Skeletal muscle satellite cell (primary cell): ENCODE data around the gene OR2S2.
"Not testable (repeated sequence)": the region's sequence is repeated elsewhere in the genome, so short reads cannot be mapped to it uniquely, and the experiment has no call there.

Source experiments
- H3K27me3 ChIP-seq: 2 replicates; pipeline ENCODE4 v1.7.0; 2013; ENCODE audit warnings: low read length; ENCODE audit not compliant: control insufficient read depth, insufficient read depth
- H3K36me3 ChIP-seq: 2 replicates; pipeline ENCODE4 v1.7.0; 2013; ENCODE audit warnings: mild to moderate bottlenecking, control low read depth, low read length; ENCODE audit not compliant: insufficient read depth
- H3K4me1 ChIP-seq: 2 replicates; pipeline ENCODE4 v1.7.0; 2013; ENCODE audit warnings: low read length; ENCODE audit not compliant: control insufficient read depth, insufficient read depth
- H3K4me2 ChIP-seq: 2 replicates; pipeline ENCODE4 v1.7.0; 2013; ENCODE audit warnings: mild to moderate bottlenecking, low read length
- H3K4me3 ChIP-seq: 2 replicates; pipeline ENCODE4 v1.7.0; 2013; ENCODE audit warnings: low read length
- H3K9ac ChIP-seq: 2 replicates; pipeline ENCODE4 v1.7.0; 2013; ENCODE audit warnings: mild to moderate bottlenecking, low read depth, low read length, moderate library complexity
- H3K9me3 ChIP-seq: replicated peaks from 2 replicates; pipeline ENCODE4 v1.7.0; 2013; ENCODE audit warnings: mild to moderate bottlenecking, control low read depth, low read length

The OR2S2 gene

DNA sequence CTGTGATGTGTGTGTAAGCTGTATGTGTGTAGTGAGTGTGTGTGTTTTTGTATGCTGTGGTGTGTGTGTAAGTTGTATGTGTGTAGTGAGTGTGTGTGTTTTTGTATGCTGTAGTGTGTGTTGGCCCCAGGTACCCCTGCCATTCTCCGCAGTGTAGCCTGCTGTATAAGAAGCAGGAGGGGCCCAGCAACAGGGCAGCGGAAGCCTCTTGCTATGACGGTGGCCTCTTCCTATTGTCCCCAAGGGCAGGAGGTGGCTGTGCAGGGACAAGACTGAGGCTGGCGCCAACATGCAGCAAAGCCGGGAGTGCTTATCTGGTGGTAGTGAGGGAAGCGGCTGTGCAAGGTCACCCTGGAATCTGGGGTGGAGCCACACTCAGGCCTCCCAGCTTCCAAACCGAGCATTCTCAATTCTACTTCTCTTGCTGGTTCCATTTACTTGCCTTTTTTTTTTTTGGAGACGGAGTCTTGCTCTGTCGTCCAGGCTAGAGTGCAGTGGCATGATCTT is 43.6 kb downstream of the OR2S2 start:
- Histone ChIP-seq H3K4me2 (peak overlapping the region; percentile 14), H3K9me3 (no peaks in the 10 kb centered on the region), H3K27me3 (no peaks in the 10 kb centered on the region), H3K9ac (no peak overlapping the region), H3K4me1 (peaks cover 33% of the 10 kb centered on the region), H3K4me3 (no peak overlapping the region), H3K36me3 (no peaks in the 10 kb centered on the region)

DNA sequence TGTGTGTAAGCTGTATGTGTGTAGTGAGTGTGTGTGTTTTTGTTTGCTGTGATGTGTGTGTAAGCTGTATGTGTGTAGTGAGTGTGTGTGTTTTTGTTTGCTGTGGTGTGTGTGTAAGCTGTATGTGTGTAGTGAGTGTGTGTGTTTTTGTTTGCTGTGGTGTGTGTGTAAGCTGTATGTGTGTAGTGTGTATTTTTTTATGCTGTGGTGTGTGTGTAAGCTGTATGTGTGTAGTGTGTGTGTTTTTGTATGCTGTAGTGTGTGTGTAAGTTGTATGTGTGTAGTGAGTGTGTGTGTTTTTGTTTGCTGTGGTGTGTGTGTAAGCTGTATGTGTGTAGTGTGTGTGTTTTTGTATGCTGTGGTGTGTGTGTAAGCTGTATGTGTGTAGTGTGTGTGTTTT is 44.5 kb downstream of the OR2S2 start:
- not testable (repeated sequence) for H3K27me3 ChIP-seq, H3K4me2 ChIP-seq, H3K9me3 ChIP-seq, H3K36me3 ChIP-seq, H3K9ac ChIP-seq, H3K4me3 ChIP-seq
- peaks cover 39% of the 10 kb centered on the region for H3K4me1 ChIP-seq

DNA sequence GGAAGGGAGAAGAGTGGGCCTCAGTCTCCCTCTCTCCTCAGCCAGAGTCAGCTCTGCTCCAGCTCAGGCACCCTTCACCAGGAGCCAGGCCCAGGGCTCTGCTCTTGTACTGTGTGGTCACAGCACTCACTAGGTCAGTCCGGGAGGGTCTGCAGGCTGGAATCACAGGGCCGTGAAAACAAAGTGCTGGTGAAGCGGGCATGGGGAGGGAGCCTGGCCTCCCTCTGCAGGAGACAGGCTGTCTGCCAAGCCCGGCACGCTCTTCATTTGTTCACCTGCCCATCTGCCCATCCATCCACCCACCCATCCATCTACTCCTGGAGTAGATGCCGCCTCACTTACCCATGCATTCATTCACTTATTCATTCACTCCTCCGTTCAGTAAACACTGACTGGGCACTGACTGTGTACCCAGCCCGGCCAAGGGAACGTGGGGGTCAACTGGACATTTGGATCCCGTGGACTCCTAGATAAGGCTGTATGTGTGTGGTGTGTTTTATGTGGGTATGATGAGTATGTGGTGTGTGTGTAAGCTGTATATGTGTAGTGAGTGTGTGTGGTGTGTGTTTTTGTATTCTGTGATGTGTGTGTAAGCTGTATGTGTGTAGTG is 45.1 kb downstream of the OR2S2 start:
- H3K9me3 ChIP-seq = no peaks in the 10 kb centered on the region
- no peak overlapping the region for H3K4me3 ChIP-seq
- no peaks in the 10 kb centered on the region for H3K36me3 ChIP-seq

DNA sequence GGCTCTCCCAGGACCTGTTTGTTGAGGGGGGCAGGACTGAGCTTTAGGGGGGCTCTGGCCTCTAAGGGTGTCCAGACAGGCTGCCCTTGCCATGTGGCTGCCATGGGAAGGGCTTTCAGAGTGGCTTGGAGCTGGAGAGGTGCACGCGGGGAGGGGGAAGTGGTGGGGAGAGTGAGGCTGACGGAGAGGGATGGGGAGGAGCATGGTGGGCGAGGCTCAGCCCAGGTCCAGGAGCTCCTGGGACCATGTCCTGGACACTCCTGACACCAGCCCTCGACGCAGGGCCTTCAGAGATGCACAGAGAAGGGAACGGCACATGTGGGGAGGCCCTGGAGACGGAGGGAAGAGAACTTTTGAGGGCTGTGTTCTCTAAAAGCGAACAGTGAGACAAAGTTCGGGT is 46.3 kb downstream of the OR2S2 start:
- Histone ChIP-seq H3K9ac (no peak overlapping the region), H3K9me3 (no peaks in the 10 kb centered on the region), H3K27me3 (no peaks in the 10 kb centered on the region), H3K4me2 (no peak overlapping the region), H3K4me3 (no peak overlapping the region), H3K36me3 (no peaks in the 10 kb centered on the region), H3K4me1 (peaks cover 56% of the 10 kb centered on the region)

More for the DNA sequence above, 45.1 kb downstream of the OR2S2 start:
- H3K9ac ChIP-seq = no peak overlapping the region
- H3K4me1 ChIP-seq = peaks cover 44% of the 10 kb centered on the region
- H3K27me3 ChIP-seq = no peaks in the 10 kb centered on the region
- H3K4me2 ChIP-seq = no peak overlapping the region

DNA sequence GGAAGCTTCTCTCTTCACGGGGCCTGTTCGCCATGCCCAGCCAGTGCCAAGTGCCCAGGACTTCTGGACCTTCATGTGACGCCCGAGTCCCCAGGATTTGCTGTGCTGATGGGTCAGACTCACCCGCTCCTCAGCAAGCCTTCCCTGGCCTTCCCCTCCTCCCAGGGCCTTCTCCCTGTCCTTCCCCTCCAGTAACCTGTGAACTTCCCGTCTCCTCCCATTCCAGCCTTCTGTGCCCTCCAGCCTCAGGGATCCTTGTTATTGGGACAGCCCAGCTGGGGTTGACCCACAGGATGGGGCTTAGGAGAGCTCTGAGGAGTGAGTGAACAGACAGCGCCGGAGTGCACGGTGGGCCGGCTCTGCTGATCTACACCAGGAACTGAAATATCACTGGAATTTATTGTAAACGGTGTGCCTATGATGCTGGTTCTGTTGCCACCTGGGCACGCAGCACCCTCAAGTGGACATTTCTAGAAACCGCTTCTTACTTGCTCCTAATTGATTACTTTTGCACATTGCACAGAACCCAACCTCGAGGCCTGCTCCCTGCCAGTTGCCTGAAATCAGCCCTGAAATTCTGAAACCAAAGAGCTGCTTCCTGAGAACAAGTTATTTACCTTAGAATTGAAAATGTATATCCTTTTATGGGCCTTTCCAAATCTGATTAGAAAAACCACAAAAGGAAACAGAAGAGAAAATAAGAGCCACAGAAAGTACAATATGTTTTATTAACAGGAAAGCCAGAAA is 47.2 kb downstream of the OR2S2 start:
- Histone ChIP-seq H3K4me2 (no peak overlapping the region), H3K27me3 (no peaks in the 10 kb centered on the region), H3K4me3 (no peak overlapping the region), H3K9ac (peak overlapping the region; percentile 10), H3K4me1 (peaks cover 65% of the 10 kb centered on the region), H3K9me3 (no peaks in the 10 kb centered on the region), H3K36me3 (no peaks in the 10 kb centered on the region)

DNA sequence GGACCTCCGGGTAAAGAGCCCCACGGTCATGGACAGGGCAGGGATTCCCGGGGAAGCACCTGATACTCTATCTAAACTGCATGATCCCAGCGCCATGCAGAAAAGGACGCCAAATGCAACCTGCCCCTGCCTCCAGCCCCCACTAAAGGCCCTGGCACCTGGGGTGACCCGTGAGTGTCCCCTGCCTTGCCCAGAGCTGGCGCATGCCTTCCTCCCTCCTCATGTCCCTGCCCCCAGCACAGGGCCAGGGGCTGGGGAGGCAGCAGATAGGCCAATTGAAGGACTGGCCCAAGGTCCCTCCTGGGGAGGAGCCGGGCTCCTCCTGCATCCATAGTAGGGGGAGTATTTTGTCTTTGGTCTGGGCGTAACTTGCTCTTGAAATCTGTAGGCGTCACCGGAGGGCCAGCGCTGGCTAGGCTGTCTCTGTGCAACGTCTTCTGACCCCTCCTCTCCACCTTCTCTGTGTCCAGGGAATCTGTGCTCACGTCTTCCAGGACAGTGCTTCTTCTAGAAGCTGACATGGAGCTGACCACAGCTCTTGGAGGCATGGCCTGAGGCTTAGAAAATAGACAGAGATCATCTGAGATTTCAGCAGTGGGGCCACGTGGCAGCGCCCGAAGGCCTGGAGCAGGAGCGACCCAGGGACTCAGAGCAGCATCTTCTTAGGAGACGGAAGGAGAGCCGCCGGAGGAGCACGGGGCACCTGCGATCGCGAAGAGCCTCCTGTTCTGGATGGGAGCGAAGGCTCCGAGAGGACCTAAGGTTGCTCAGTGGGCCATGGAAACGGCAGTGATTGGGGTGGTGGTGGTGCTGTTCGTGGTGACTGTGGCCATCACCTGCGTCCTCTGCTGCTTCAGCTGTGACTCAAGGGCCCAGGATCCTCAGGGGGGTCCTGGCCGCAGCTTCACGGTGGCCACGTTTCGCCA is 48.0 kb downstream of the OR2S2 start:
- Histone ChIP-seq H3K4me1 (peaks cover 73% of the 10 kb centered on the region), H3K9ac (peak overlapping the region; percentile 92), H3K4me2 (peak overlapping the region; percentile 14), H3K36me3 (no peaks in the 10 kb centered on the region), H3K9me3 (no peaks in the 10 kb centered on the region), H3K27me3 (no peaks in the 10 kb centered on the region), H3K4me3 (no peak overlapping the region)

DNA sequence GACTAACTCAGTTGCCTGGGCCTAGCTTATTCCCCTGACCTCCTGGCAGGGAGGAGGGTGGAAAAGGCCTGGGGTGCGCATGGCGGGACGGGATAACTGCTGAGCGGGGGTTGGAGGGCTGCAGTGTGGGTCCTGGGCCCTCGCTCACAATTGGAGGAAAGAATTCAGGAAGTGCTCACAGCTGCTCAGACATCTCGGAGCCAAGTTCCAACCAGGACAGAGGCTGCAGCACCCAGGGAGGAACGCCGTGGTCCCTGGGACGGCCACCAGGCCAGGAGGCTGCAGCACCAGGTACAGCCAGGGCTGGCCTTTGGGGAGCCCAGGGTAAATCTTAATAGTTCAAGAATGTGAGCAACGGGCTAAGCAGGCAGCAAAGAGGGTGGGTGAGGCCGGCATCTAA is 48.7 kb downstream of the OR2S2 start, which contains the start of gene SPAAR:
Gene SPAAR, plus strand, starts transcription at position 217 of the 400 bp plus-strand sequence. CDS start 974 bp downstream, outside the sequence.
- no peaks in the 10 kb centered on the region for H3K27me3 ChIP-seq
- H3K36me3 ChIP-seq = no peaks in the 10 kb centered on the region
- no peaks in the 10 kb centered on the region for H3K9me3 ChIP-seq
- H3K4me3 ChIP-seq = peak within 1 kb of the TSS; percentile 60
- H3K4me2 ChIP-seq = peak within 1 kb of the TSS; percentile 84
- peak within 1 kb of the TSS; percentile 92 for H3K9ac ChIP-seq
- H3K4me1 ChIP-seq = peaks cover 76% of the 10 kb centered on the region

DNA sequence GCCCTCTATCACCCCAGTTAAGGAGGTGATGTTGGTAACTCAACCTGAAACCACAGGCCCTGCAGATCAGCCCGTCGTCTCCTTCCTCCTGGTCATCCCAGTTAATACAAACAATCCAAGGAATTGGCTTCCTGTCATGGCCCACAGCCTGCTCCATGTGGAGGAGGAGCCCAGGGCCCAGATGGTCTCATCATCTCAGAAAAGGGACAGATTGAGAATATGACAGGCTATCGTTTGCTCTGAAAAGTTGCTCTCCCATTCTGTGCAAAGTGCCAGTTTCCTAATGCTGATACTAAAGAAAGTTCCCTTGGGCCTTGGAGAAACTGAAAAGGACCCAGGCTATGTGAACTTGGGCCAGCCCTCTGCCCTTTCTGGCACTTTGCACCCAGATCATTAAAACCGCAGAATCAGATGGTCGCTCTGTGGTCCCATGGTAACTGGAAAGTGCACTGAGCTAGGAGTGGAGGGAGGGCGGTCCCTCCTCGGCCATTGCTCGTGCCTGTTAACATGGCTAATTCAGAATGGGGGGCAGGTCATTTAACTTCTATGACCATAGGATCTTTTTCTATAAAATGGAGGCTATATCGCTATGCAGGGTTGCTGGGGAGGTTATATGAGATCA is 49.3 kb downstream of the OR2S2 start:
- Histone ChIP-seq H3K4me3 (peak overlapping the region; percentile 60), H3K4me1 (peaks cover 77% of the 10 kb centered on the region), H3K27me3 (no peaks in the 10 kb centered on the region), H3K4me2 (peak overlapping the region; percentile 84), H3K36me3 (no peaks in the 10 kb centered on the region), H3K9ac (peak overlapping the region; percentile 92), H3K9me3 (no peaks in the 10 kb centered on the region)

DNA sequence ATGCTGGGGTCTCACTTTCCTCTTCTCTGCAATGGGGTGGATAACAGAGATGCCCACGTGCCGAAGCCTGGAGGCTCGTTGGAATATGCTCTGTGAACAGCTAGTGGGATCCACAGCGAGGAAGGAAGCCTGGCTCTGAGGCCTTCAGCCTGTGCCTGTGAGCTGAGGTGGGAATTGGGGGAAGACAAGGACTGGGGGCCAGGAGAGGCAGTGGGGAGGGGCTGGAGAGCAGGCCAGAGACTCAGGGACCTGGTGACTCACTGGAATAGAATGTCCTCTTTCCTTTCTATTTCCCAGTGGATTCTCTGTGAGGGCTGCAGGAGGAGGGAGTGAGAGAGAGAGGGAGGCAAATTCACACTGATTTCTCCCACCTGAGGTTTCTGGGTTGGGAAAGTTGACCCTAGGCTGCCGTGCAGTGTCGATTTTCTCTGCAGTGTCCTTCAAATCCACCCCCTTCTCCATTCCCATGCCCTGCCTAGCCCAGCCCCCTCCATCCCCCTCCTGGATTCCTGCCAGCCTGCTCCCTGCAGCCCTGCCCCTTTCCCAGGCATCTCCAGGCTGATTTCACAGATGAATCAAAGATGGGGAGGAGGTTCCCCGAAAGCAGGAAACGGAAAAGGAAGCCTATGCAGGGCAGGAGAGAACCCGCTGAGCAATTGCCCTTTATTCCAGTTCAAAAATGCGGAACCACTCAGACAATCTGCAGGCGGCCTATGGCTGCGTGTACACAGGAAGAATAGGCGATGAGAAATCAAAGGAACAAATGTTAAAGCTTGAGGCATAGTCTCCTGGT is 50.0 kb downstream of the OR2S2 start:
- peaks cover 77% of the 10 kb centered on the region for H3K4me1 ChIP-seq
- peak overlapping the region; percentile 84 for H3K4me2 ChIP-seq
- no peaks in the 10 kb centered on the region for H3K27me3 ChIP-seq
- no peaks in the 10 kb centered on the region for H3K36me3 ChIP-seq
- H3K9me3 ChIP-seq = no peaks in the 10 kb centered on the region
- H3K4me3 ChIP-seq = peak overlapping the region; percentile 60
- peak overlapping the region; percentile 92 for H3K9ac ChIP-seq
